Astrocyte of the cerebellum (primary cell): ENCODE data around the gene RAB6B.
A peak's percentile ranks its signal among the peaks of the same experiment; 100 is the strongest.

Source experiments
- DNase-seq: peaks from one replicate; pipeline ENCODE4 v3.0.0-alpha.2; 2011; ENCODE audit warnings: low read depth
- H3K4me3 ChIP-seq: 2 replicates; pipeline ENCODE4 v1.5.1; 2011; ENCODE audit warnings: mild to moderate bottlenecking, low read depth, low read length, moderate library complexity
- in situ Hi-C: cut with HindIII; loops from 2 replicates; pipeline ENCODE4 v1.10.0; 2017; ENCODE audit warnings: low sequenced_read_pairs
- TF ChIP-seq, protein P1 (sequence below): IDR thresholded peaks from 2 replicates; pipeline ENCODE4 v1.5.1; 2012; ENCODE audit warnings: low read length, low read depth, moderate library complexity, mild to moderate bottlenecking; ENCODE audit errors: missing control alignments

Gene RAB6B

DNA sequence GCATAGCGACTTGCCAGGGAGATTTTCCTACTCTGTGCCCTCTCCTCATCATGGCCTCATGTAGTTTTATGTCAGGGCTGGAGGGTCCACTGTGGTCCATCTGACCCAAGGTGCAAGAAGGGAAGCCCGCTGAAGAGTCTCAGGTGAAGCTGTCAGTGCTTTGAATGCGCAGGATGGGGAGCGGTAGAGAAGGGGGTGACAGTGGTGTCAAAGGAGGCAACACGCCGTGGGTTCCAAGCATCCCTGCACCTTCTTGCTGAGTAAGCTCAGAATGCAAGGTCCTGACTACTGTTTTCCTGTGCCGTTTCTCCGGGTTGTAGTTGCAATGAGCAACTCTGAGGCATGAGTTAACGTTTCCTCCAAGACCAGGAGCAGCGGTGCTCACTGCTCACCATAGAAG is 44.9 kb upstream of the RAB6B start:
- TF ChIP-seq, protein P1, sequence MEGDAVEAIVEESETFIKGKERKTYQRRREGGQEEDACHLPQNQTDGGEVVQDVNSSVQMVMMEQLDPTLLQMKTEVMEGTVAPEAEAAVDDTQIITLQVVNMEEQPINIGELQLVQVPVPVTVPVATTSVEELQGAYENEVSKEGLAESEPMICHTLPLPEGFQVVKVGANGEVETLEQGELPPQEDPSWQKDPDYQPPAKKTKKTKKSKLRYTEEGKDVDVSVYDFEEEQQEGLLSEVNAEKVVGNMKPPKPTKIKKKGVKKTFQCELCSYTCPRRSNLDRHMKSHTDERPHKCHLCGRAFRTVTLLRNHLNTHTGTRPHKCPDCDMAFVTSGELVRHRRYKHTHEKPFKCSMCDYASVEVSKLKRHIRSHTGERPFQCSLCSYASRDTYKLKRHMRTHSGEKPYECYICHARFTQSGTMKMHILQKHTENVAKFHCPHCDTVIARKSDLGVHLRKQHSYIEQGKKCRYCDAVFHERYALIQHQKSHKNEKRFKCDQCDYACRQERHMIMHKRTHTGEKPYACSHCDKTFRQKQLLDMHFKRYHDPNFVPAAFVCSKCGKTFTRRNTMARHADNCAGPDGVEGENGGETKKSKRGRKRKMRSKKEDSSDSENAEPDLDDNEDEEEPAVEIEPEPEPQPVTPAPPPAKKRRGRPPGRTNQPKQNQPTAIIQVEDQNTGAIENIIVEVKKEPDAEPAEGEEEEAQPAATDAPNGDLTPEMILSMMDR: no peak
- DNase-seq: no peak
- H3K4me3 ChIP-seq: no peak overlapping the region
- in situ Hi-C loops: loop anchor here (25.0 kb wide), 2 partner anchors 272 to 547 kb away; partner anchors contain the start of genes ANAPC13 and CEP63

DNA sequence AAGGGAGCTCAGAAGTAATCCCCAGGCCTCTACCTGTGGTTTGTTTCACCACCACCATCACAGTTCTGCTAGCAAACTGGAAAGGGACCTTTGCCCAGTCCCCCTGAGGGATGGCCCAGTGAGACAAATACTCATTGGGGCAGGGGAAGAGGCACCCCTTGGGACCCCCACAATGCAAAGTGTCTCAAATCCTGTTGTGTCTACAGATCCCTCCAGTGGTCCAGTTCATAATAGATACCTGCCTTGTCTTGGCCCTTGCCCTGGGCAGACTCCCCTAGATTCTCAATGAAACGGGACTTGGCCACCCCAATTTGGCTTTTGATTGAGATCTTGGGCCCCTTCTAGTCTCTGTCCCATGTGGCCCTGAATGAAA is 43.8 kb upstream of the RAB6B start:
- no peak for DNase-seq
- TF ChIP-seq, protein P1: no peak
- in situ Hi-C loops: loop anchor here (25.0 kb wide), 2 partner anchors 273 to 548 kb away; partner anchors contain the start of genes ANAPC13 and CEP63

DNA sequence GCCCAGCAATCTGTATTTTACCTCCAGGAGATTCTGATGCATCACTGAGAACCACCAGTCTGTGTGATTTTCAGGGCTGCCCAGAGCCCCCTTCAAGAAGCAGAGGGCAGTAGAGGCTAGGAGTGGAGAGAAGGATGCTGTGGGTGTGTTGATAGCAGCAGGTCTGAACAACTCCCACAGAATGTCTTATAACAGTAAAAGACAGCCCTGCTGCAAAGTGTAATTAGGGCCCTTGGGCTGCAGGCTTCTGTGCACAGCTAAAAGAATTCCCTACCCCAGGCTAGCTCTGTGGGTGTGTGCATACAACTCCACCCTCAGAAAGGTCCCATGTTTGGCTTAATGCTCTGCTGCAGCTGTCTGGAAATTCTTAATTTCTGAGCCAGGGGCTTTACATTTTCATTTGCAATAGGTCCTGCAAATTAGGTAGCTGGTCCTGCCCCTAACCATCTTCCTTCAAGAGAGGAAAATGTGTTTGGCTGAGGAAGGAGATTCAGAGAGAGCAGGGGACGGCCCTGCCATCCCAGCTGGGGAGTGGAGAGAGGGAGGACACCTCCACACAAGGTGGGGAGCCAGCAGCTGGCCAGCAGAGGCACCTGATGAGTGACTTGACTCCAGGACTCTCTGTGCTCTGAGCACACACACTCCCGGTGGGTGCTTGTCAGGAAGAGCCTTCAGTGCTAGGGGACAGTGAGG is 43.2 kb upstream of the RAB6B start:
- no peak for DNase-seq
- TF ChIP-seq, protein P1: peak; percentile 16
- in situ Hi-C loops: loop anchor here (25.0 kb wide), 2 partner anchors 273 to 548 kb away; partner anchors contain the start of genes ANAPC13 and CEP63
- no peak overlapping the region for H3K4me3 ChIP-seq

More for the DNA sequence above, 43.8 kb upstream of the RAB6B start:
- no peak overlapping the region for H3K4me3 ChIP-seq

DNA sequence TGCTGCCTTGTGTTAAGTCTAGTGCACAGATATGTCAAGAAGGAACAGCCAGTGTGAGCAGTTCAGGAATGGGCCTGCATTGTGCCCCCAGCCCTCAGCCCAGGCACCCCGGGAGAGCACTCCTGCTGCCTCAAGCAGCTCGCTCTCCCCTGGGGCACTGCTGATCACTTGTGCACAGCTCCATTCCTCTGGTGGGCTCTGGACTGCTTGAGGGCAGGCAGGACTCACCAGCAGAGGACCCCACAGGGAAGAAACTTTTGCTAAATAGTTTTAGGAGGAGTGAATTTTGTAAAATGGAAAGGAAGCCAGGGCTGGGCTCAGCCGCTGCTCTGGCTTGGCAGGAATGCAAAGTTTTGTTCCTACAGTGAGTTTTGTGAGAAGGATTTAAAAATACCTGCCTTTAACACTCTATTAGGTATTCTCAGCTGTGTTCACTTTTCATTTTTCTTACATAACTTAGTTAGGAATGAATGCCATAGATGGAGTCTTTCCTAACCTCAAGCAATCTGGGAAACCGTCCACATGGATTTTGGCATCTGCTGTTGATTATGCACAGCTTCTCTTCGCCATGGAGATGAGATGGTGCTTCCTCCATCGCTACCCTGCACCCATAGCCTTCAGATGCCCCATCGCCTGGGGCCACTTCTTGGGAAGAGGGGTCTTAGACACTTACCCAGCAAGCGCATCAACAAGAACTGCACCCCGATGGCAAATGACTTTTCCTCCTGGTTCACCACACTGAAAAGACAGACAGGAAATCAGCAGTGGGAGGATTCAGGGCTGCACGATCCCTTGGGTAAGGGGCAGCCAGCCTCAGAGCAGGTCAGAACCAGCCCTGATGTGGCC is 42.3 kb upstream of the RAB6B start:
- in situ Hi-C loops: loop anchor here (25.0 kb wide), 2 partner anchors 274 to 549 kb away; partner anchors contain the start of genes ANAPC13 and CEP63

DNA sequence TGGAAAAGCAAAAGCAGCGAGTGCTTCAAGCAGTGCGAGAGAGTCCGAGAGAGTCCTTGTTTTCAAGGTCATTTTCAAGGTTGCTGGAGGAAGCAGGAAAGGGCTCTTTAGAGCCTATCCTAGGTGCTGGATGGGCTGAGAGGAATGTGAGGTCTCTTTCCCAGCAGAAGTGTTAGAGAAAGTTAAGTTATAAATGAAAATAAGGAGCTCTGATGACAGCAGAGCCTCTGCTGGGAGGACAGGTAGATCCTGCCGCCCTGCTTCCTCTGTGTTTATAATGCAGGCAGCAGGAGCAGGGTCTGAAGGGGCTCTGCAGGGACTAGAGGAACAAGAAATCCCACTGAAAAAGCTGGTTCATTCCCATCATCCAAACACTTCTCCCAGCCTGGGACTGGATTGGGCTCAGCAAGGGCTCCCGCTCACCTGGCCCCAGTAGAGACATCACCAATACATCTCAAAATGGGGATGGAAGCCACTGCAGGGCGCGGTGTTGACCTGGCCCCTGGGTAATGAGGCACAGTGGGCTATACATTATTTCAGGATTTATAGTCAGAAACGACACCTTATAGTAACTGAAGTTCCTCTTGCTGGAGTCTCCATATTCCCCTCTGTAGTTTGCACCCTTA is 41.5 kb upstream of the RAB6B start:
- H3K4me3 ChIP-seq: no peak overlapping the region
- TF ChIP-seq, protein P1: no peak
- no peak for DNase-seq
- in situ Hi-C loops: loop anchor here (25.0 kb wide), 2 partner anchors 275 to 550 kb away; partner anchors contain the start of genes ANAPC13 and CEP63

More for the DNA sequence above, 42.3 kb upstream of the RAB6B start:
- TF ChIP-seq, protein P1: peak; percentile 54
- peak; percentile 97 for DNase-seq
- no peak overlapping the region for H3K4me3 ChIP-seq
